HG03575 (cell line): Measurements from ENCODE around the gene TUB.

ENCODE experiments used
- ATAC-seq: cut with Tn5 transposase; IDR thresholded peaks from one replicate; pipeline ENCODE4 v1.9.1; 2021; ENCODE audit not compliant: unreplicated experiment, insufficient number of reproducible peaks, low FRiP score; ENCODE audit errors: extremely low read depth

Gene TUB

DNA sequence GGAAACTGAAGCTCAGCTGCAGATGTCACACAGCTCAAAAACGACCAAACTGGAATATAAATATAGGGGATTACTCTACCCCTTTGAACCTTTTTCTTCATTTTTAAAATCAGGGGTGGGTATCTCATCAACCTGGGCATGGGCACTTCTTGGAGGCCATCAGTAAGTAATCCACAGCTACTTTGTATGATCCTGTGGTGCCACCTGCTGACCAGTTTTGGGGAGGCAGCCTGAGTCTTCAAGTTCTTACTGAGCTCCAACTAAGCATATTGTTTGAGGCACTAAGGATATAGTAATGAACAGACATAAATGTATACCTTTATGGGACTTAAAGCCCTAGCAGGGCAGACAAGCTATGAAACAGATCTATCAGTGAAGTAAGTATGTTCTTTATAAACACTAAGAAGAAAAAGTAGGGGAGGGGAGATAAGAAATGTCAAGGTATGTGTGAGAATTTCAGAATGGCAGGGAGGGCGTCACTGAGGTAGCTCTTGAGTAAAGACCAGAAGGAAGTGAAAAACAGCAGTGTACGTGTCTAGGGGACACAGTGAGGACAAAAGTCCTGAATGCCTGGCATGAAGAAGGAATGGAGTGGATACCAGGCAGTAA lies 18.4 kb downstream of the TUB start:
- ATAC-seq, result no peak

DNA sequence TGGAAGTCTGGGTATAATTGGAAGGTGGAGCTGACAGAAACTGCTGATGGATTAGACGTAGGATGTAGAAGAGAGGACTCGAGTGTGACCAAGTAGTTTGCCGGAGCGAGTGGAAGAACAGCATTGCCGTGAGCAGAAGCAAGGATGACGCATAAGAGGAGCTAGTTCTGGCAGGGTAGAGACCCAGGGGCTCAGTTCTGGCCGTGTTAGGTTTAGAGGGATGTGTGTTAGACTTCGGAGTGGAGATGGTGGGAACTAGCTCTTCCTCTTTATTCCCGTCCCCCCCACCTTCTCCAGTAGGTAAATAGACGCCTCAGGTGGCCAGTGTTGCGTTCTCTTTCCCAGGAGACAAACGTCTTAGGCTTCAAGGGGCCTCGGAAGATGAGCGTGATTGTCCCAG lies 19.1 kb downstream of the TUB start:
- no peak for ATAC-seq

DNA sequence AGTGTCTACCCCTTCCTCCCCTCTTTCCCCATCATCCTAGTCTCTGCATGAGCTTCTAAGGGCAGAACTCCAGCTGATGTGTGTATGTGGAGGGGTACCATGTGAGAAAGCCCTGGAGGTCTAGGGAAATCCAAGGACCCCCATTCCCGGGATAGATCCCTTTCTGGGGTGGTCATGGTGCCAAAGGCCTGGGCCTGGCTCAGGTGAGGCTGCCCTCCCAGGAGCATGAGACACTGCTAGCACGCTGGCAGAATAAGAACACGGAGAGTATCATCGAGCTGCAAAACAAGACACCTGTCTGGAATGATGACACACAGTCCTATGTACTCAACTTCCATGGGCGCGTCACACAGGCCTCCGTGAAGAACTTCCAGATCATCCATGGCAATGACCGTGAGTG lies 19.6 kb downstream of the TUB start:
- no peak for ATAC-seq

DNA sequence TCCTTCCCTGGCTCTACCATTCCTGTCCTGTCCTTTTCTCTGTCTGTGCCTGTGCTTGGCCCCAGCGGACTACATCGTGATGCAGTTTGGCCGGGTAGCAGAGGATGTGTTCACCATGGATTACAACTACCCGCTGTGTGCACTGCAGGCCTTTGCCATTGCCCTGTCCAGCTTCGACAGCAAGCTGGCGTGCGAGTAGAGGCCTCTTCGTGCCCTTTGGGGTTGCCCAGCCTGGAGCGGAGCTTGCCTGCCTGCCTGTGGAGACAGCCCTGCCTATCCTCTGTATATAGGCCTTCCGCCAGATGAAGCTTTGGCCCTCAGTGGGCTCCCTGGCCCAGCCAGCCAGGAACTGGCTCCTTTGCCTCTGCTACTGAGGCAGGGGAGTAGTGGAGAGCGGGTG lies 20.4 kb downstream of the TUB start:
- ATAC-seq, result no peak

DNA sequence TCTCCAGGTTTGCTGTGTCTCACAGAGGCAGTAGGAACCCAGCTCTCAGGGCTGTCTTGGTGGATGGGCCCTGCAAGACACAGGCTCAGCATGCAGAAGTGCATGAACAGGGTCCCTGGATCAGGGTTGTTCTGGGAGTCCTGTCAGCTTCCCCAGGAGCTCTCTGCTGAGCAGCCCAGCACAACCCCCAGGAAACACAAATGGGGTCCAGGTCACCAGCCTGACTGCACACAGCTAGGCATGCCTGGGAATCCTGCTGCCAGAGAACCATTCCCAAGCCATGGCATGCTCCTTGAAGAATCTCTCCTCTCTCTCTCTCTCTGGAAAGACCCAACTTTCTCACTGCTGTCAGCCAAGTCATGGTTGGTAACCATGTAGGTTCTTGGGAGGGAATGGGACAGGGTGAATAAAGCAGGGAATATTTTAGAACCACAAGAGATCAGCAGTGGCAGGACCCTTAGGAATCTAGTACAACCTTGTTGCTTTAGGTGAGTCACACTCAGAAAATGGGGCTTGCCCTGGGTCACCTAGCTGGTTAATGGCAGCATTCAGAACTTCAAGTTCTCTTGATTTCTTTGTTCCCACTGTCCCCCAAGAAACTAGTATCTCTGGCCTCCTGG lies 21.4 kb downstream of the TUB start:
- ATAC-seq, result no peak

DNA sequence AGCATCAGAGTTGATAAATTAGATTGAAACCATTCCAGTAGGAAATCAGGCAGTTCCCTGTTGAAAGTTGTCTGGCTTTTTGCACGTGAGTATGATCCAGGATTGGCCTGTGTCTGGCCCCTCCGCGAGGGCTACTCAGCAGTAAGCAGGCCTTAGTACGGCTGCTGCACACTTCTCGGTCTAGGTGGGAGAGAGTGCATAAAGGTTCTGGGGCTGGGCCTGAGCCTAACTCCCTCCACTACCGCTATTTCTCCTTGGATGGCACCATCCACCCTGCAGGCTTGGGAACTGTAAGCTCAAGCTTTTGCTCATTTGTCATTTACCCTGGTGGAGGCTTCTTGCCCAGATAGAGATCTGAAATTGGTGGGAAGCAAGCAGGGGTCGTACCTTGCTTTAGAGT lies 22.0 kb downstream of the TUB start:
- no peak for ATAC-seq

DNA sequence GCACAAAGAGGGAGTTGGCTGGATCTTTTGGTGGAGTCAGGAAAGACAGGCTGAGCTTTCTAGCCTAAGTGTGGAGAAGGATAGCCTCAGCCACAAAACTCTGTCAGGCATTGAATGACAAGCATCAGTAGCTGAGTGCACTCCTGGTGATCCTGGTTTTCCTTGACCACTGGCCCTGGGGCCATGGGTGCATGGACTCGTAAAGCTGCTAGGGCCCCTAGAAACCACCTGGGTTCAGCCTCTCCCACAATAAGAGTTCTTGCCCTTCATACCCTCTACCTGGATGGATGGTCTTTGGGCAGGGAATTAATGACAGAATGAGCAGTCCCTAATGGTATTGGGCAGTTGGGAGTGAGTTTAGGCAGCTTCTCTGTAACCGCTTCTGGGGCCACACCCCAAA lies 22.9 kb downstream of the TUB start:
- no peak for ATAC-seq

DNA sequence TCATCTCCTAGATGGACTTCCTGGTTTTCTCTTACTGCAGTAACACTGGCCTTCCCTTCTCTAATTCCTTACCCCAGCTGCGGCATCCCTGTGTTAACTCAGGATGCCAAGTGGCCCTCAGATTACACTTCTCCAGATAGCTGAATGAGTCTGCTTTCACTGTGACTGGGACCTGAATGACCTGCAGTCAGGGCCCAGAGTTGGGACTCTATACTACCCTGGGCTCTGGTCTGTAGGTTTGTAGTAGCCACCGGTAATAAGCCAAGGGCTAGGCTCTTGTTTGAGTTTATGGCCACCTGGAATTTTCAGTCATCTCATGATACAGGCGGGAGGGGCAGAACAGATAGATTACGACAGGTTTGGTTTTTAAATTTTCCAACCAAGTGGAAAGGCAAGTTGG lies 24.1 kb downstream of the TUB start:
- ATAC-seq, result no peak

DNA sequence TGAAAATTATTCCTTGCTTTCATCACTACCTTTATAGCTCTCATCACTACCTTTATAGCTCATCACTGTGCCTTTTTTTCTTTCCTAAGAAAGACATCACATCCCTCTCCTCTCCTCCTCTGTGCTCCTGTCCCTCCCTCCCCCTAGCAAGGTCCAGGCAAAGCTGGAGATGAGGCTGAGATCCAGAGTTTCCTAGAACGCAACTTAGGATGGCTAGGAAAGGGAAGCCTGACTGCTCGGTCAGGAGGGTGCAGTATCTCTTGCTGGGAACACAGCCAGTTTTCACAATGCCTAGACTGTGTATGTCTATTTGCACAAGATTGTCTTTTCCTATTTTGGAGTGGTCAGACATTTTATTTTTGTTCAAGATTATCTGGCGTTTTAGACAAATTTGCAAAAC lies 24.7 kb downstream of the TUB start:
- no peak for ATAC-seq

DNA sequence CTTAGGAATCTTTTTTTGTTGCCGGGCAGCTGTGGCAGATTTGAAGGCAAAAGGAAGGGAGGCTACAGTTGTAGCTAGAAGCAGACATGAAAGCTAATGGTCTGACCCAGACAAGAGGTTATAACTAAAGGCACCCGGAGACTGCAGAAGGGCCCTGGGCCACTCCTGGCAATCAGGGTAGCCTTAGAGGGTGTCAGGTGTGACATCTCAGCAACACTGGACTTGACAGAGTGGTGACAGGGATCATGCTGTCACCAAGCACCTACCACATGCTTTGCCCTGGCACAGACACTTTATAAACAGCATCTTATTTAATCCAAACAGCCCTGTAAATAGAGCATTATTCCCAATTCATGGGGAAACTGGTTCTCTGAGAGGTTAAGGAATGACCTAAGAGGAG lies 25.7 kb downstream of the TUB start:
- no peak for ATAC-seq

DNA sequence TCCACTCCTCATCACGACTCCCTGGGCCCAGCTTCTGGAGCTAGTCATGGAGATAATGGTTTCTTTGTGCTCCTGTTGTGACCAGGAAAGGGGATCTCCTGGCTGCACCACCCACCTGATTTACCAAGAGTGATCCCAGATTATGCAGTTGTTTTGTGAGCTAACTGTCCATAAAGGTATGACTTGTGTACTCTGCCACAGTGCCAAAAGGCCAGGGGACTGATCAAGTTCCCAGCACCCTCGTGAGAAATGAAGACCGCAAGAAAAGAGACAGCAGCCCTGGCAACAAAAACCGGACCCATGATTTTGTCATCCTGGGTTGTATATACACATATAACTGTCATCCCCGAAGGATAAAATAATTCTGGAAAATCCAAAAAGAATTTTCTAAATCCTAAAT lies 26.6 kb downstream of the TUB start:
- no peak for ATAC-seq

DNA sequence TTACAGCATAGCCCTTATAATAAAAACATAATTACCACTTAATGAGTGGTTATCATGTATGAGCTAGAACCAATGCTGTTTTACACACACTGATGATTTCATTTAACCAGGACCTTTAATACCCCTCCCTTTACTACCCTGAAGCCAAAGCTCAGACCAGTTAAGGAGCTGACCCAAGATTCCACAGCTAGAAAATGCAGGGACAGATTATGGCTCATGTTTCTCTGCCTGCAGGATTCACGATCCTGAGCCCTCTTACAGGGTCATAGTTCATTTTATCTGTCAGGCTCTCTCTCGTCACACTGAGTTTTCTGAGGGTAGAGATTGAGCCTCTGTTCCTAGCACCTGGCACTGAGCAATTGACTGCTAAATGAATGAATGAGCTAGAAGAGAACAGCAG lies 27.4 kb downstream of the TUB start:
- ATAC-seq, result no peak

DNA sequence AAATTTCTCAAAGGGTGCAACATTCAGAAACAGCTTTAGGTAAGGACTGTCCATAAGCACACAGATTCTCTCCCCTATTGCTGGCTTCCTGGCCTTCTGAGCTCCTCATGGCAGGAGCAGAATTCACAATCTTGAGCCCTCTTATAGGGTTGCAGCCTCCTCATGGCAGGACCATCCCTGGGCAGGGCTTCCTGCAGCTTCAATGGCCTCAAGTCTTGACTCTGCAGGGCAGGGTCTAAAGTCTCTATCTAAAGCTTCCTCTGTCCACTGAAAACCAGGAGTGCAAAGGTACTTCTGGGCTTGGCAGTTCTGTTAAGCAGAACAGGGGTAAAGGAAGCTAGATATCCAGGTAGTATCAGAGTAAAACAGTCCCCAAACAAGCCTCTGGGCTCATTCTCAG lies 28.7 kb downstream of the TUB start:
- ATAC-seq, result no peak

DNA sequence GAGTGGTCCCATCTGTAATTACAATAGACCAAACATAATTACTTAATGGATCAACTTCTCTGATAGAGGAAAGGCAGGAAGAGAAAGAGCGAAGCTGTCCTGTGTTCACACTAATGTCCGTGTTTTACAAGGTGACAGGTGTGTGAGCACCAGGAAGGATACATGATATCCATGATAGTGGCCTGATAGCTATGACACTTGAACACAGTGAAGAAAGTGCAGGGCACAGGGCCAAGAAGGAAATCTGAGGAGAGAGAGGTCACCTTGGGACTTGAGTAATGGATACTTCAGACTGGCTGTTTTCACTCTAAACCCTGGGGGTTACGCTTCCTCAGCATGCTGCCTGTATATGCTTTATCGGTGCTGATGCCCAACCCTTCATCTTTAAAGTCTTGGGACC lies 29.4 kb downstream of the TUB start:
- ATAC-seq, result no peak

DNA sequence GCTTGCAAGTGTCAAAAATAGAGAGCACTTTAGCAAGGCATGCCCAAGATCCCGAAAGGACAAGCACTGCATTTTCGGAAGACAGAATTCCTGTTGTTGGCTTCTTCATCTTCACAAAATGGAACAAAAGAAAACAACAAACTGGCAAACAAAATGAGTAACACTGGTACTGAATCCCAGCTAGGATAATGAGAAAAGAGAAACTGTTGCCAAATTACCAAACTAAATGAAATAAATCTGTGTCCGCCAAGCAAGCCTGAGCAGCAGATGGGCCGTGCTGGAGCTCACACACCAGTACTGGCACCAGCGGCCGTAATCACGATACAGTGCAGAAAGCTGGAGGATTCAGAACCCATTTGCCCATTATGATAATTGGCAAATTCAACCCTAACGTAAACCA lies 30.6 kb downstream of the TUB start:
- ATAC-seq, result no peak

DNA sequence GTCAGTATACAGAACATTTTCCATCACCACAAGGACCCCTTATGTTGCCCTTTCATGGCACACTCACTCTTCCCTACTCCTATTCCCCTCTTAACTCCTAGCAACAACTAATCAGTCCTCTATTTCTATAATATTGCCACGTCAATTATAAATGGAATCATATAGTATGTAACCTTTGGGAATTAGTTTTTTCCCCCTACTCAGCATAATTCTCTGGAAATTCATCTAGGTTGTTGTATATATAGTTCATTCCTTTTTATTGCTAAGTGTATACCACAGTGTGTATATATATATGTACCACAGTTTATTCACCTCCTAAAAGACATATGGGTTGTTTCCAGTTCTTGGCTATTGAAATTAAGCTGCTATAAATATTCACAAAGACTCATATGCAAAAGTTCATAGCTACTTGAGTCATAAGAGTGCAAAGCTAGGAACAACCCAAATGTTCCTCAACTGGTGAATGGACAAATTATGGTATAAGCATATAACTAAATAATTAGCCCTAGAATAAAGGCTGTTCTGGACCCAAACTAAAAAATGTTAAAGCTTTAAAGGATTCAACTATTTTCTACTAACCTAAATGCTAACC lies 41.3 kb downstream of the TUB start:
- ATAC-seq, result no peak

DNA sequence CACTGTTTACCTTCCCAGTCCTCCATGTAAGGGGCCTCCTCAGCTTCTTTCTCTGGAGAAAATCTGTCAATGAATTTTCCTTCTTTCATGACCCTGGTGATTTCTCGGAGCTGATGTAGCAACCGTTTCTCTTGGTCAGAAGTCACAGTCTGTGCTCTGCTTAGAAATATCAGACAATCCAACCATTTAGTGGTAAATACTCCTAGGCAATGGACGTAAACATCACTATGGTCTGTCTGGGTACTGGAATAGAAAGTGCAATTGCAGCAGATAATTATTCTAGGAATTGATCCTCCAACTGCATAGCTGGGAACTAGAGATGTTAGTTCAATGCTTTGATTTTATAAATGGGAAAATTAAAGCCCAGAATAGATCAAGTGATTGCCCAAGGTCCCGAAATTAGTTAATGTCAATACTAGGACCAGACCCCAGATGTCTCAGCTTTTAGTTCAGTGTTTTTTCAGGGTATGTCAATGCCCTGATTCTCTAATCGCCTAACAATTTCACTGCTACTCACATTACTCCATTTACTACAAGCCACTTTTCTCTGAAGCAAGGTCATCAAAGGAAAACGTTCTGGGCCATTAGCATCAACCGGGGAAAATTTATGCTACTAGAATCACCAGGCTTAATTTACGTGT lies 45.8 kb downstream of the TUB start:
- no peak for ATAC-seq

DNA sequence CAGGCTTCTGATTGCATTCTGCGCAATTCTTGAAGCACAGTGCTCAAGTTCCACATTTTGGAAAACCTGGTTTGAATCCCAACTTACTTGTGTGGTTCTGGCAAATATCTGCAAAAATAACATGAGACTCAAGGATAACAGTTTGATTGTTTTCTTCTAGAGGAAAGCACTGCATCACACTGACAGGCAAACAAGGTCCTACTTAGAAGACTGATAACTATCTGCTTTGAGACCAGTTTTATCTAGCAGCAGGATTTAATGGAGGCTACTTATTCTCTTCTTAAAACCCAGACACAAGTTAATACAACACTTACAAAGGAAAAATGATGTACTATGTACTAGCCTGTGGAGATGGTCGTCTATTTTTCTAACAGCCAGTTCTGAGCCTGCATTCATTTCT lies 46.4 kb downstream of the TUB start:
- no peak for ATAC-seq

DNA sequence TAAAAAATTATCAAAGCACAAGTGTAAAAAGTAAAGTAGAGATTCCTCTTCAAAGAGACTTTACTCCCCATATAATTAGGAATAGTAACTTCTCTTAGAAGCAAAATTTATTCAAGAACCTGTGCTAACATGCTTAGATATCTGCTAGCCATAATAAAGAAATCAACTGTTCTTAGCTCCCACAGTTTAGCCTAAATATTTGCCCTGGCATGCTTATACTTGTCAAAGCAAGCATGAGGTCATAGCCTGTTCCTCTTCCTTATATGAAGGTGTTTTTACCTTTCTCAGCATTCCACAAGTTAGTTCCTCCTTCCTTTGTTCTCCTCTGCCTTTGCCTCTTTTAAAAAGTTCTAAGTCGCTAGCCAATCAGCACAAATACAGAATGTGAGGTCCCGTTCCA lies 57.5 kb downstream of the TUB start:
- no peak for ATAC-seq

DNA sequence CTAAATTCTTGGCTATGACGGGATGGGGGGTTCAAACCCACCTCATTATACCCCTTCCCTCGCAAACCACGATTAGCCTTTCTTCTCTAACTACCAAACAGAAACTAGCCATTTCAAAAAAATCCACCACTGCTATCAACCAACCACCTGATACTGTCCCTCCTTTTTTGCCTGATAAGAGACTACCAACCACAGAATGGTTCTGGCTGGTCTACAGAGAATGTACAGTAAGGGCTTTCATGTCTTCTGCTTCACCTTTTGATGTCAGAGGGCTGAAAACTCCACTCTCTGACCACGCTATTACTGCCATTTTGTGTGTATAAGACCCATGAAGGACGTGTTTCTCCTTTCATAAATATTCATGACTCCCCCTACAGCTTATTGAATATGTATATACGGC lies 68.7 kb downstream of the TUB start:
- ATAC-seq, result no peak
